ENCODE results near the gene RFESD.
"Not testable (repeated sequence)": the region's sequence is repeated elsewhere in the genome, so short reads cannot be mapped to it uniquely, and the experiment has no call there.

RFESD gene

DNA sequence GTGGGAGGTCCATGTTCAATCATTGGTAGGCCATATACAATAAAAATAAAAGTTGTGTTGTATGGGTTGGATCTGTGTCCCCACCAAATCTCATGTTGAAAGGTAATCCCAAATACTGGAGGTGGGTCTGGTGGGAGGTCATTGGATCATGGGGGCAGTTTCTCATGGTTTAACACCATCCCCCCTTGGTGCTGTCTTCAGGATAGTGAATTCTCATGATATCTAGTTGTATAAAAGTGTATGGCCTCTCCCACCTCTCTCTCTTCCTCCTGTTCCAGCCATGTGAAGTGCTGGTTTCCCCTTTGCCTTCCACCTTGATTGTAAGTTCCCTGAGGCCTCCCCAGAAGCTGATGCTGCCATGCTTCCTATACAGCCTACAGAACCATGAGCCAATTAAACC lies 21.1 kb downstream of the RFESD start:
- no peak for DNase-seq

DNA sequence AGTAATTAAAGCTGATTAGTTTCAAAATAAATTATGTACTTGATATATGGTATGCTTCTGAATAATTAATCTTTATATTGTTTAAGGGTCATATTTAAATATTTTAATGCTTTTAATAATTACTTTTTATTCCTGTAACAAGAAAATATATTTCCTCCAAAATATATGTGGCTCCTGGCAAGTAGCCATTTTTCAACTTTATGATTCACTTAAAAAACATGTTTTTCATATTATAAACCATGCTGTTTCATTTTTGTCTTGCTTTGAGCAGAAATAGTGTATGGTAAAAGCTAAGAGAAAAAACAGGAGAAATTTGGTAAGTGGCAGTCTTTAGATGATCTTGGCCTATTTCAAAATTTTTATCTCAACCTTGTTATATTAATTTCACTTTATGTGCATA lies 21.6 kb downstream of the RFESD start:
- peak; percentile 48 for DNase-seq

DNA sequence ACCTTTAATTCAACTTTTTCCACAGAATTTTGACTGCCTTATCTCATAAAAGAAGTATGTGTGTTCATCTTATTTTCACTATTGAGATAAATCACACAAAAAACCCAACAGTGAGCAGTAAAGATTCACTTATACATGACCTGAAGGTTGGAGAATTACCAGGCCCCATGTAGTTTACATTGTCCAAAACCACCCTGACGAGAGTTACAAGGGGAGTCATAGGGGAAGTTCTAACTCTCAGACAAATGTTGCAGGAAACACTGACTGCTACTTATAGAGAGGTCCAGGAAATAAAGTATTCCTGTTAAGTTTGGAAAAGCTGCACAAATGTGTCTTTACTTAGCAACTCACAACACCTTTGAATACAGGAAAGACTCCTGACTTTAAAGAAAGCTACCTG lies 22.2 kb downstream of the RFESD start:
- no peak for DNase-seq

DNA sequence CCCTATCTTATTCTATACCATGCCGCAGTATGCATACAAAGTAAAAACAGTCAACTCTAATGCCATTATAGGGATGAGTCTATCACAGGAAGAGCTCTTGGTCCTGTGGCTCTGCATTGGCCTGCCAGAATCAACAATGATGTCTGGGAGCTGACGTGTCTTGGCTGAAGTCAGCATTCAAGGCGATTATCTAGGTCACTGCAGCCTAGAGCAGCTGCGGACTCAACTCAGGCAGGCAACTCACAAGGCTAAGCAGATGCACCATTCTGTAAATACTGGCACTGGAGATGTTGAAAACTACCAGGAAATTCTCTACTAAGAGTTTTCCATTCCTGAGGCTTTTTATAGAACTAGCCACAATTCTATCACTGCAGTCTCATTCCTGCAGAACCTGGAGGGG lies 23.0 kb downstream of the RFESD start:
- DNase-seq = peak; percentile 86

DNA sequence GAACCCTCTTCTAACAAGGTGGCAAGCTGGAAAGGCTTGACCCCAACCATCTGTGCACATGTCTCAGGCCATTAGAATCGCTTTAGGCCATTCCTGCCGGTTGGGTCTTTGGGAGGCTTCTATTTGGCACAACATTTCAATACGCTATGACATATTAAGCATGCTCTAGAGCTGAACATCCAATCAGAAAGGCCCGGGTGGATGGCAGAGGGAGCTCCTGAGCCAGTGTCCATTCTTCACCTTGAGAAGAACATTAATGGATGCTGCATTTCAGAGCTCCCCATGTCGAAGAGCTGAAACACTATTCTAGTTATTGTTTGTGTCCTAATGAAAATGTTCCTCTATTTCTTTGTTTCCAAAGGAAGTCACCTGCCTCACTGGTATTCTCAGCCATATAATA lies 23.4 kb downstream of the RFESD start:
- no peak for DNase-seq

DNA sequence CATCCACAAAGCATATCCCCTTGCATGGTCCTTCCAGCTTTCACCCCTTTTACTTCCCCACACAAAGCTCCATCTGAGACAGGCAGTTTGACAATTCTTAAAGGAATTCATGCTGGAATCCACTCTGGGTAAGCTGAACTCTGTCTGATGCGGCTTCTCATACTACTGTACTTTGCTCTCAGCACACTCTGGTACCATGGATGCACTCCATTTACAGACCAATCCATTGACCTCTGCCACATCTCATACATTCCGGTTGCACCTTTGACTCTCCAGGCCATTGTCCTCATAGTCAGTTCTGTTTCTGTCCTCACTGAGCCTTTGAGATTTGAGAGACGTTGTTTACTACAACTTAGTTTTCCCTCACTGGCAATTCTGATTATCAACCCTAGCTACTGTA lies 24.0 kb downstream of the RFESD start:
- no peak for DNase-seq

DNA sequence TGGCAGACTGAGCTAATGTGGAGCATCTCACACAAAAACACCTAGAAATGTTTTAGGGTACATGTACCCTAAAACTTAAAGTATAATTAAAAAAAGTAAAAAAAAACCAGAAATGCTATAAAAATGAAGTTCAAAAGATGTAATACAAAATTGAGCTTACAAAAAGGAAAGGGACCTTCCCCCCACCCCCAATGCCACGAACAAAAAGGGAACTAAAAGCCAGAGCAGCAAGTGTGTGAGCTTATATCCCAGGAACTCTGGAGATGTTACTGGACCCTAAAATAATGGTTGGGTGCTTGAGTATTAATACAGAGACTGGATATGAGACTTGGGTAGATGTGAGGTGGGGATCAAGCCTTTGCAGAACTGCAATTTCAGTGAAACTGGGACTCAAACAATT lies 25.2 kb downstream of the RFESD start:
- DNase-seq = no peak

DNA sequence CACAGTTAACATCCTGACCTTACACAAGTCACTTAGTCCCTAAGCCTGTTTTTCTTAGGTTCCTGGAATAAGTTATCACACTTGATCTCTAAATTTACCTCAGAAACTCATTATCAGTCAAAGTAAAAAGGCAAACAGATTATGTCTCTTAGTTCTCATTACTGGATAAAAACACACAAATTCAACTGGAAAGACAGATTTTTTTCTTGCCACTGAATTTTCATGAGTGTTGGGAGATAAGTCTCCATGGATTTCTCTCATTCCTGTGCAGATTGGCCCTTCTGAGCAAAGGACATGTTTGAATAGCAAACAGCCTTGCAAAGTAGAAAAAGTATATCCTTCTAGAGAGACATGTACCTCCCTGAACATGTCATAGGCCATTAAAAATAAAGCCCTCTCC lies 26.1 kb downstream of the RFESD start:
- DNase-seq = no peak

DNA sequence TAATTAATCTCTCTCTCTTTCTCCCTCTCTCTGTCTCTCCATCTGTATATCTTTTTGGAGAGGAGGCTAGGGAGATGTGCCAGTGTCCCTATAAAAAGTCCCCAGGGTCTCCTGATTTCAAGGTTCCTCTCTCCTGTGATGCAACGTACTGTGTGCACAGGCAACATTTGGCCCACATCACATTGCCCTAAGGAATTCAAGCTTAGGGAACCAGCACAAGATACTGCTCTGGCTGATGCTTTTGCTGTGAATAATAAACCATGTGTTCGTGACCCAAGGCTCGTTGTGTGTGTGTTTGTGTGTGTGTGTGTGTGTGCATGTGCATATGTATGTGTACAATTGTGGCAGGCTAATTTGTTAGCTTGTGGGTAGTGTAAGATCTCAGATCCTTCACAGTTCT lies 26.5 kb downstream of the RFESD start:
- DNase-seq = no peak

DNA sequence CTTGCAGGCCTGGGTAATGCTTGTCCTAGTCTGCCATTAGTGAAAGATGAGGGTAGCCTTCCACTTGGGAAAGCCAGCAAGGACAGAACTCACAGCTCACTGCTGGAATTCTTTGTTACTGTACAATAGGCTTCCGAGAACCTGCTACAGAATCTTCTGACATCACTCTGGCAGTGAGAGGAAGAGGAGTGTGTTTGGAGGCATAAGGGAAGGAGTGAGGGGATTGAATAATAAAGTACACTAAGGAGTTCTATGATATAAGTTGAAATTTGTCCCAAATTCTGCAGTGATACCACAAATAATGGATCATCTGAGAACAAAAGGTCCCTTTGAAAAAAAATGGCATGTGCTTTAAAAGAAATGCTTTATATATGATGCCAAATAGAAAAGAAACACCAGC lies 36.3 kb downstream of the RFESD start, which contains the start of gene SPATA9:
Gene SPATA9 (minus strand): TSS at position 101 of the 400 bp plus-strand sequence. CDS start 137 bp downstream, outside the sequence.
- no peak for DNase-seq

DNA sequence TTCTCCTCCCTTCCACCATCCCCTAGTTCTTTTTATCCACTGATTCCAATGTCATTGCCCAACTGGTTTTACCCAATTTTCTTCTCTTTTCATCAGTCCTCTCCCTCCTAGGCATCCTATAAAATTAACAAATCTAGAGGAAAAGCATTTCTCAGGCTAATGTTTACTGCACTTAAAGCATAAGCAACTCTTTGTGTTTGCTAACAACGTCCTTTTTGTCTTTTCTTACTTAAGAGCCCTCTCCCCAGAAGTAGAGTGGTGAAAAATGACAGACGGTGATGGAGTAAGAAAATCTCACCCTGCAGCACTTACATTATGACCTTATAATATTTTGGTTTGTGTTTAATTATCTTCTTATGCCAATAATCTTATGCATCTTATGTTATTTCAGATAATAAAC lies 37.8 kb downstream of the RFESD start:
- no peak for DNase-seq

DNA sequence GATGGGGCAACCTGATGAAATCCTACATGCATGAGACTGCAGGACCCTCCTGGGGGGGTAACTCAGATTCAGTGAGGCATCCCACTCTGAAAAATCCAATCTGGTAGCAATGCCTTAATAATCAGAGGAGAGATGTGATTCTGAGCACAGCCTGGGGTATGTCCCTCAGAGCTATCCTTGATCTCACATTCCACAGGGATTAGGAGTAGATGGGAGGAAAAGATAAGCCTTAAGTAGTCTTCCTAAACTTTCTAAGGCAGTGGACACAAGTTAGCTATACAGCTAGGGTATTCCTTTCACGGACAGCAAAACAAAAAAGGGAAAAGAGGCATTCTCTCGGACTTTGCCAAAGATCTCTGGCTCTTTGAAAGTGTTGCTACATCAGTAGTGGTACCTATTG lies 40.1 kb downstream of the RFESD start:
- DNase-seq = peak; percentile 76

DNA sequence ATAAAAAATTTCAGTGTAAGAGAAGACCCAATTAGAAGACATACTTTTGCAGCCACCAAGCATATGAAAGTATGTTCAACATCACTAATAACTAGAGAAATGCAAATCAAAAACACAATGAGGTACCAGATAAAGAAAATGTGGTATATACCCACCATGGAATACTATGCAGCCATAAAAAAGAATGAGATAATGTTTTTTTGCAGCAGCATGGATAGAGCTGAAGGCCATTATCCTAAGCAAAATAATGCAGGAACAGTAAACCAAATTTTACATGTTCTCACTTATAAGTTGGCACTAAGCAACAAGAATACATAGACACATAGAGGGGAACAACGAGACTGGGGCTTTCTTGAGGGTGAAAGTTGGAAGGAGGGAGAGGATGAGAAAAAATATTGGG lies 43.1 kb downstream of the RFESD start:
- DNase-seq = no peak

DNA sequence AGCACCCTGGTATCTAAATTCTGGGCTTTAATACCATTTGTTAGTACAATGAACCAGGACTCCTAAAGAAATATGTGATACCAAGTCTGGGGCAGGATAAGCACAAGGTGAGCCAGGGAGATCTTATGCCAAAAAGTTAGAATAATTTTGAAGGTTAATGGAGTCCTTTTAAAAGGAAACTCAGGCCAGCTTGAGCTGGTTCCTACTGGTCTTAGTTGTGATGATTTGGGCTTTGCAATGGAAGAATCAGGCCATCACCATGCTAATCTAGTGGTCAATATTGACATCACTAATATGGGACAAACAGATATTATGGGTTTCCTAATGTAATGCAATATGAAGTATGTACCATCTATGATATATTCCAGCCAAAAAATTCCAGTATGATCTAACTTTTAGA lies 43.8 kb downstream of the RFESD start:
- DNase-seq = no peak

DNA sequence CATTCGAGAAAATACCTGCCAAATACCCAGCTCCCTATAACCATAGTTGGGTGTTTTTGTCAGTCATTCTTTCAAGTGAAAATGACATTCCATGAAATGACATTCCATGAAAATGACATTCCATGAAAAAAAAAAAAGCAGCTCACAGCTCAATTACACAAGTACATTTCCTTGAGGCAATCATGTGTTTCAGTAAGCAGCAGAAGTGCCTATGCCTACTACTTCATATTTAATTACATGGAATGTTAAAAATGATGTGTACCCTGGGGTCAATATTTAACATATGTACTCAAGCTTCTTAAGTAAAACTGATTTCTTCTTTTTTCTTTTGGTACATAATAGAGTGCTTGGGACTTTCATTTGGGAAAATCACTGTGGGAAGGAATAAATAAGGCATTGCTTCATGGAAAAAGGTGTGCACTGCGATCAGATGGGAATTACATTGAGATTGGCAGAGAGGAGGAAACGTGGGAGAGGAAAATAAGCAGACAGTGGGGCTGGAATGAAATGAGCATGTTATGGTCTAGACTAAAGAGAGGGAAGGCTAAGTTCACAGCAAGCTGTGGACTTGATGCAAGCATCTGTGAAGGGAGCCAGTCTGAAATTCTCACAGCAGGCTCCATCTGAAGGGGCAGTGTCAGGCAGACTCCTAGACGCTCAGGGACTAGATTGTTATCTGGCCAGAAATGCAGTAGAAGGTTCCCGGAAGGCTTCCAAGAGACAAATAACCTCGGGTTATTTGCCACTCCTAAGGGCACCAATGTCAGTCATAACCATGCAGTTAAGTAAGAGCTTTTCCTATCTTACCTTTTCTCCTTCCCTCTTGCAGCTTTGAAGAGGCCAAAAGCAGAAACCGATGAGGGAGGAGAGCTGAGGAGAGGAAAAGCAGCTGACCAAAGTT lies 51.5 kb downstream of the RFESD start:
- peak; percentile 40 for DNase-seq

DNA sequence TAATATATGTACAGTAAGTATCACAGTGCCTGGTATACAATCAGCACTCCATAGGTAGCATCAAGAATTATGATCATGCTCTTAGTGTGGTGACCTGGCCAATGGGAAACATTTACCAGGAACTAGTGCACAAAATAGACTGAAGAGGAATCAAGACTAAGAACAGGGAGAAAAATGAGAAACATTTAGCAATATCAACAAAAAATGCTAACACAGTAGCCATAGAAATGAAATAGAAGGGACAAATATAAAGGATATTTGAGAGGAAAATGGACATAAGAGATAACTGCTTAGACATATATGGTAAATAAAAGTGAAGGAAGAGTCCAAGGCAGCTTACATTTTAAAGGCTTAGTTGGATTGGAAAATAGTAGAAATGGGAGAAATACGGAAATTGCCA lies 52.8 kb downstream of the RFESD start:
- DNase-seq = no peak

DNA sequence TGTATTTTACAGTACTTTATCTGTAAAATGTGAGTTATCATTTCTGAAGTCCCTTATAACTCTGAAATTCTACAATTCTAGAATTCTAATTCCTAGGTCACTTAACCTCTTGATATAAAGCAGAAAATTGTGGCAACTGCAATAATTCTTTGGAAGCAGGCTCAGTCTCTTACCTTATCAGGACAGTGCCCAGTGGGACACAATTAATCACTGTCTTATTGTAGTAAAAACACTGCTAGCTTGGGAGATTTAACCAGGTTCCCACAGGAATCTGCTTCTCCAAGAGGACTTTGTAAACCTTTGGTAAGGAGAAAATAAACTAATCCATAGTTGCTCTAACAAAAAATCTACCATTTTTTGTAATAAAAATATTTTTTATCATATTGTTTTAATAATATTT lies 54.5 kb downstream of the RFESD start:
- no peak for DNase-seq

DNA sequence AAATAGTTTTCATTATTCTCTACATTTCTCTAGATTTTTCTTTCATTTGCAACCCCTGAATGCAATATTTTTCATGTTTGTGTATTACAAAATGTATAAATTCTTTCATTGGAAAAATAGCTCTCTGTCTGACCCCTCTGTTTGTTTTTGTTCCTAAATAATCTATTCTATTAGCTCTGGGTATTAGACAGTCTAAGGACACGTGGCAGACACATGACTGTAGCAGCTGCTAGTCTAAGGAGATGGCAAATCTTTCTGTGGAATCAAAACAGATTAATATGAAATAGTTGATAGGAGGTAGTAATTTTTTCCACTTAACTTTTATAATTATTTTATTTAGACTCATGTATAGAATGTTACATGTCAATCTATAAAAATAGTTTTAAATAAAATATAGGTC lies 57.6 kb downstream of the RFESD start:
- no peak for DNase-seq

DNA sequence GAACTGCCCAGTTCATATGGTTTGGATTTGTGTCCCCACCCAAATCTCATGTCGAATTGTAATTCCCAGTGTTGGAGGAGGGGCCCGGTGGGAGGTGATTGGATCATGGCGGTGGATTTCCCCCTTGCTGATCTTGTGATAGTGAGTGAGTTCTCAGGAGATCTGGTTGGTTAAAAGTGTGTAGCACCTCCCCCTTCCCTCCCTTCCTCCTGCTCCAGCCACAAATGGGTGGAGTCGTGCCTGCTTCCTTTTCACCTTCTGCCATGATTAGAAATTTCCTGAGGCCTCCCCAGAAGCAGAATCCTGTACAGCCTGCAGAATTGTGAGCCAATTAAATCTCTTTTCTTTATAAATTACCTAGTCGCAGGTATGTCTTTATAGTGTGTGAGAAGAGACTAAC lies 59.6 kb downstream of the RFESD start:
- DNase-seq = not testable (repeated sequence)

DNA sequence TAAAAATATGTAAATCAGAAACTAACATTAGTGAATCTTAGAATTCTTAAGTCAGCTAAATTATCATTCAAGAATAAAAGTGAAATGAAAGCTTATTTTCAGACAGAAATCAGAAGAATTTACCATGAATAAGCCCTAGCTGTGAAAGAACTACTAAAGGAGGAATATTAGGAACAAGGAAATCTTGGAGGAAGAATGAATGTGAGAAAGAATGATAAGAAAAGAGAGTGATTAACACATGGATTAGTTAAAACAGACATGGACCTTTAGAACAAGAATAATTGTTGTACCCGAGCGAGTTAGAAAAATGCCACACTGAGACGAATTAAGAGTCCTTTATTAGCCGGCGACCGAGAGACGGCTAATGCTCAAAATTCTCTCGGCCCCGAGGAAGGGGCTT lies 60.5 kb downstream of the RFESD start:
- no peak for DNase-seq
